ENCODE data around the gene KCNQ5.

GRCh38 chr6:73074175-73074574 lies 452.3 kb downstream of the KCNQ5 start:
- no peak for TF ChIP-seq CTCF (IDR thresholded peaks at IDR 0.05)
- no peak for TF ChIP-seq POLR2A (IDR thresholded peaks at IDR 0.05)
